ENCODE data around the gene KLHL15.

DNA sequence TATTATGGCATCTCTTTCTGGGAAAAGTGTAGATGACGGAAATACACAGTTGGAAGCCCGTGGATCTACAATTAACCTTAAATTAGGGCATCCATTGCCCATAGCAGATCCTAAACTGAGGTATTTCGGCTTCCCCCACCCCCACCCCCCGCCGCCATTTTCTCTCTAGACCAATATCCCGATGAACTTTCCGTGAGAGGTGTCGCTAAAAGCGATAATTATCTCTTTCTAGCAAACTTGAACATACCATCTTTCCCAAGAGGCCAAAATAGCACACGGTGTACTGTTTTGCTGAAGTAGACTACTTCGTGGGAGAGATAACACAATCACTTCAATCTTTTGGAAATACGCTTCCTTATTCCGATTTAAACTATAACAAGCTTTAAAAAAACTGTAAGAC is 554 bp downstream of the KLHL15 start:
- TF ChIP-seq, protein P1, sequence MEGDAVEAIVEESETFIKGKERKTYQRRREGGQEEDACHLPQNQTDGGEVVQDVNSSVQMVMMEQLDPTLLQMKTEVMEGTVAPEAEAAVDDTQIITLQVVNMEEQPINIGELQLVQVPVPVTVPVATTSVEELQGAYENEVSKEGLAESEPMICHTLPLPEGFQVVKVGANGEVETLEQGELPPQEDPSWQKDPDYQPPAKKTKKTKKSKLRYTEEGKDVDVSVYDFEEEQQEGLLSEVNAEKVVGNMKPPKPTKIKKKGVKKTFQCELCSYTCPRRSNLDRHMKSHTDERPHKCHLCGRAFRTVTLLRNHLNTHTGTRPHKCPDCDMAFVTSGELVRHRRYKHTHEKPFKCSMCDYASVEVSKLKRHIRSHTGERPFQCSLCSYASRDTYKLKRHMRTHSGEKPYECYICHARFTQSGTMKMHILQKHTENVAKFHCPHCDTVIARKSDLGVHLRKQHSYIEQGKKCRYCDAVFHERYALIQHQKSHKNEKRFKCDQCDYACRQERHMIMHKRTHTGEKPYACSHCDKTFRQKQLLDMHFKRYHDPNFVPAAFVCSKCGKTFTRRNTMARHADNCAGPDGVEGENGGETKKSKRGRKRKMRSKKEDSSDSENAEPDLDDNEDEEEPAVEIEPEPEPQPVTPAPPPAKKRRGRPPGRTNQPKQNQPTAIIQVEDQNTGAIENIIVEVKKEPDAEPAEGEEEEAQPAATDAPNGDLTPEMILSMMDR (IDR thresholded peaks at IDR 0.05): no peak
- TF ChIP-seq POLR2AphosphoS5 (IDR thresholded peaks at IDR 0.05; ENCODE audit: insufficient read depth in 1 of 2, low read depth in 1 of 2) (no peak), POLR2A (IDR thresholded peaks at IDR 0.05) (no peak)

Measured in vagina (tissue), 2 donors.